Suppressor macrophage treated with lipopolysaccharide for 4 hours (primary cell): ENCODE results near the gene PKP2.
"Not testable (repeated sequence)": the region's sequence is repeated elsewhere in the genome, so short reads cannot be mapped to it uniquely, and the experiment has no call there.

Experiments used
- DNase-seq: peaks from one replicate; pipeline ENCODE4 v3.0.0-alpha.2; 2020

The PKP2 gene

DNA sequence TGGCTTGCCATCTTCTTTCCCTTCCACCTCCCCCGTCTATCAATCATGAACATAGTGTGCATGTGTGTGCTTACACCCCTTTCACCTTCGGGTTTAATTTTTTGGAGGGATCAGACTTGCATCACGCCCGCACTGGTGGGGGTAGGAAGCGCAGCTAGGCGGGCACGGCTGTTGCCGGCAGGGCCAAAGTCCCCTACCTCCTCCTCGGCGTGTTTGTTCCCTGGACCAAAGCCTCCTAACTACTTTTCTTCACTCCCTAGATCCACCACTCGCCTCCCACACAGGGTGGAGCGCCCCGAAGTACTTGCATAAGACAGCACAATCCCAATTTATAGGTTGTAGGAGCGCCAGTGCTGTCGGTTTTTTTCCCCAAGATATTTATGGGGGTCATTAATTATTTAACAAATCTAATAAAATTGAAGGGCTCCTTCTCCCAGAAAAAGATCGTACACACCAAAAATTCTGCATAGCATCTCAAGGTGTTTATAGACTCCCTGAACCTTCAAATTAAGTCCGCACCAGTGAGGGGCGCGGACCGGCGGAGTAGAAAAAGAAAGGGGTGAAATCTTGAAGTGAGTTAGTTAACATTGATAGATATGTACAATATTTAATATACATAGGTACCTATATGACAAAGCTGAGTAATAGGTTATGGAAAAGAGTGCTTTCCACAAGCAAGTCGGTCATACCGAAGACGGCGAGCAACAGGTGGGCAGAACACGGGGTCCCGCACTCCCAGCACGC lies 717 bp downstream of the PKP2 start:
- DNase-seq = no peak

GRCh38 chr12:32894566-32894965 lies 2.0 kb downstream of the PKP2 start:
- DNase-seq = no peak

- no peak for DNase-seq
Measured at GRCh38 chr12:32893458-32893857, 3.1 kb downstream of the PKP2 start.

GRCh38 chr12:32893043-32893442 lies 3.5 kb downstream of the PKP2 start:
- DNase-seq = no peak

DNA sequence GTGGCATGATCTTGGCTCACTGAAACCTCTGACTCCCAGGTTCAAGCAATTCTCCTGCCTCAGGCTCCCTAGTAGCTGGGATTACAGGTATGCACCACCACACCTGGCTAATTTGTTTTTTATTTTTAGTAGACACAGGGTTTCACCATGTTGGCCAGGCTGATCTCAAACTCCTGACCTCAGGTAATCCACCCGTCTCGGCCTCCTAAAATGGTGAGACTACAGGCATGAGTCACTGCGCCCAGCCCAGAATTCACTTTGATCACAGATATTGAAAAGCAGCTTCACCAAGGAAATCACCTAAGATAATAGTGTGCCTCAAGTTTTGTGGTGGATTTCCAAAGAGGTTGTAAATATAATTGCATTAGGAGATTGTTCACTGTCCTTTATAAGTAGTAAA lies 4.2 kb downstream of the PKP2 start:
- not testable (repeated sequence) for DNase-seq

DNA sequence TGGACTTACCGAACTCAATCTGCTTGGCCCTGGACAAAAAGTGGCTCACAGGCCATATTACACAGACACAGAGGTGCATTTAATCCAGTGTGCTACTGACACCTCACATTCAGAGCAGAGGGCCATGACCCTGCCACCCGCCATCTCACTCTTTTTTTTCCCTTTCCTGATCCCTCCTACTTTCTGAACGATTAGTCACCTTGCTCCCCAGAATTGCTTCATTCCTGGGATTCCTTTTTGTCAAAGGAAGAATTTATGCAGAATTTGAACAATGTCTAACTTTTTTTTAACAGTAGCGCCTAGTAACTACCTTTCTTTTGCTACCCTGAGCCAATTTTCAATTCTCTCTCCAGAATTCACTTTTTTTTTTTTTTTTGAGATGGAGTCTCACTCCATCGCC lies 4.6 kb downstream of the PKP2 start:
- no peak for DNase-seq

DNA sequence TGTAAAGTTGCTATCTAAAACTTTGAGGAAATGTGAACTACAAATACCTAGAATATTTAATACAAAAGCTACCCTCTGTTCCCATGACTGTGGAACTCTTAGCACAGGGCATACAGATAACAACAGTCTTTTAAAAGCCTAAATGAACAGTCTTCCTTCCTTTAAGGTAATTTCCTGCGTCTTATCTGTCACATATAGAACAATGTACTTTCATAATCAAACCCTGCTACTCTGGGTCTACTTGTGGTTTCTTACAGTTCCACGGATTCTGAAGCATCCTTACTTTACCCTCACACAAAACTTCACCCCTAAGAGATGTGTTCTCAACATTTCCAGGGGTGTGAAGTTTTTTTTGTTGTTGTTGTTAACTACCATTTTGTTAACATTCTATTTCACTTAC lies 5.1 kb downstream of the PKP2 start:
- DNase-seq = no peak

GRCh38 chr12:32889011-32889760 lies 7.4 kb downstream of the PKP2 start:
- no peak for DNase-seq

DNA sequence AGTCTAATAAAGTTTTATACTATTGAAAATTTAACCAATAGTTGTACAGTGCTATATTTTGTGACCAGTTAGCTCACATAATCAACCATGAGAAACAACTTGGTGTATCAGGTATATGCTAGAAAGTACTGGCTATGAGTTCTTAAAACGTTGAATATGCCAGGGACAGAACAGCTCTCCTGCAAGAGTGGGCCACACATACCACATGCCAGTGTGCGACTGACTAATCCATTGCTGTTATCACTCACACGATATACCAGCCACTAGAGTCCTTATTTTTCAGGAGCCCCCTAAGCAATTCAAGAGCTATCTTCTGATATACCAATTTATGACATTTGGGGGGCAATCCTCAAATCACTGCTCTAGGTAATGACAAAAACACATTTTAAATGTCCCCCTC lies 9.5 kb downstream of the PKP2 start:
- DNase-seq = no peak

DNA sequence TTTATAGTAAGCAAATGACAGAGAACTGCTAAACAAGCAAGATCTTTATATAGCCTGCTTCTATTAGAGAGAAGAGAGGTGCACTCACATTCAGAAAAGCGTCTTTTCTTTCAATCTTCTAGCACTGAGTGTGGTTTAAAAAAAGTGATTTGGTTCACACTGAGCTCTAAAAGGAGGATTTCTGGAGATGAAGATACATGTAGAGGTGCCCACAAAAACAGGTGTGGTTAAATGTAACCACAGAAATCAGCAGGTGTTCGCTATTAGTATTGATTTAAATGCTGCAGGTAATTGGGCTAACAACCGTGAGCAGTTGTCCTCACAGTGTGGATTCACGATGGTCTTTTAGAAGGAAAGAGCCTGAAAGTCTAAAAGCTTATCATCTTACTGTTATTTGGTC lies 10.7 kb downstream of the PKP2 start:
- no peak for DNase-seq

GRCh38 chr12:32884962-32885361 lies 11.6 kb downstream of the PKP2 start:
- no peak for DNase-seq

DNA sequence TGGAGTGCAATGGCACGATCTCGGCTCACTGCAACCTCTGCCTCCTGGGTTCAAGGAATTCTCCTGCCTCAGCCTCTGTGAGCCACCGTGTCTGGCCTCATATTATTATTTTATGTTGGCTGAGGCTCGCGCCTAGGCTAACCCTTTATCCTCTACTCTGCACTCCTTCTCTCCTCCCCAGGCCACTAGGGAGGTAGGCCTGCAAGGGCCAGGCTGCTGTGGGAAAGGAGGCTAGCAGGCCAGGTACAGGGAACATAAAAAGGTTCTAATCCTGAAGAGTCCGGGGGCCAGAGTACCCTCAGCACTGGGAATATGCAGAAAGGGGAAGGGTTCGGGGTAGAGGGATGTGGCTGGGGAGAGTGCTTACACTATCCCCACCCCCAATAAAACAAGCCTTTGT lies 14.9 kb downstream of the PKP2 start:
- DNase-seq = no peak

- DNase-seq = no peak
Measured at GRCh38 chr12:32881107-32881506, 15.5 kb downstream of the PKP2 start.

GRCh38 chr12:32879066-32879465 lies 17.5 kb downstream of the PKP2 start:
- DNase-seq = not testable (repeated sequence)

DNA sequence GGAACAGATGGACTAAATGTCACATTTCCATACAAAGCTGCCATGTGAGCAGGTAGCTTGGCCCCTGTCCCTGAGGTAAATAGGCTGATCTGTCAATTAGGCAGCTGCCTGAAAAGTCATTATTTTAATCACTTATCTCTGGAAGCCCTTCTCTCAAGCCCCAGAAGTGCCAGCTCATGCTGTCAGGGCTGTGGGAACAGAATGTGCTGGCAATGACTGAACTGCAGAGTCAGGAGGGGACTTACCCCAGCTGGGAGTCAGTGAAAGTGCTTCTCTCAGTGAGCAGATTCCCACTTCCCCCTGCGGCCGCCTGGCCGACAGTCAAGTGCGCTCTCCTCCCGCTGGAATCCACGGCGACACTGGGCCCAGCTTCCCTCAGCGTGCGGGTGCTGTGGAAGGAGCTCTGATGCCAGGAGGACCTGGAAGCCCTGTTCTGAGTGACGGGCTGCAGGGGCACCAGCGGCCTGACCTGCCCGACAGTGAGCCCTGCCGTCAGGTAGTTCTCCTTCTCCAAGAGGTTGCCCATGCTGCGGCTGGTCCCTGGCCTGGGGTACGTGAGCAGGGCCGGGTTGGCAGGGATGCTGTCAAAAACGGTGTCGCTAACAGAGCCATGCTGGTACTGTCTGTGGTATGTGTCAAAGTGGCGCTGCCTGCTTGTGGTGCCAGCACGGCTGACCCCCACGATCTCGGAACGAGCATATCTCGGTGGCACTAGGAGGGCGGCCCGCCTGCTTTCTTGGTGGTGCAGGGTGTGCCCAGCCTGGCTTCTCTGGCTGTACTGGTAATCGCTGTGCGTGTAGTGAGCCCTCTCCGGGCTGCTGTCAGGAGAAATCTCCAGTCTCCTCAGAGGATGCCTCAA lies 18.7 kb downstream of the PKP2 start:
- peak; percentile 65 for DNase-seq

DNA sequence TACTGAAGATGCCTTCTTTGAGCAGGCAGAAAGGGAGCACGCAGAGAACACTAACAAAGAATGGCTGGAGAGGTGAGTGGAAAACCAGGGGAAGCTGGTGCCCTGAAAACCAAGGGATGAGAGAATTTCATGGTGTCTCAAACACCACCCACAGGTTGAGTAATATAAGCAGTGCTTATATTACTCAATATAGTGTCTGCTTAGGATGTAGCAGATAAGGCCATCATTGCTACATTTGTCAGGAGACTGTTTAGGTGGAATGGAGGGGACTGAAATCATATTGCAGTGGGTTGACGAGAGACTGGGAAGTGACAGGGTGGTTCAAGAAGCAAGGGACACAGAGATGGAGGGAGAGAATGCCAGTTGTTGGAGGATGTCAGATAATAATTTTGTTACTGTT lies 20.6 kb downstream of the PKP2 start:
- DNase-seq = peak; percentile 18

DNA sequence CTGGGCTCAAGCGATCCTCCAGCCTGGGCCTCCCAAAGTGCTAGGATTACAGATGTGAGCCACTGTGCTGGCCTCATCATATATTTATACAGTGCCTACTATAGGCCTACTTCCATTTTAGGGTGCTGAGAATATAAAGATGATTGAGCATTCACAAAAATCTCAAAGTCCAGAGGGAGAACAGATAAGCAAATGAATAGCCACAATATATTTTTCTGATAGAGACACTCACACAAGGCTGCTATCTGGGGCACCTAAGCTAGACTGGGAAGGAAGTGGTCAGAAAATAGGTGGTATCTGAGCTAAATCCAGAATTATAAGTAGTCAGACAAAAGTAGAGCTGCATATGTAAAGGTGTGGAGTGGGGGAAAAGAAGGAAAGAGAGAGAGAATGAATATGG lies 21.6 kb downstream of the PKP2 start:
- no peak for DNase-seq

DNA sequence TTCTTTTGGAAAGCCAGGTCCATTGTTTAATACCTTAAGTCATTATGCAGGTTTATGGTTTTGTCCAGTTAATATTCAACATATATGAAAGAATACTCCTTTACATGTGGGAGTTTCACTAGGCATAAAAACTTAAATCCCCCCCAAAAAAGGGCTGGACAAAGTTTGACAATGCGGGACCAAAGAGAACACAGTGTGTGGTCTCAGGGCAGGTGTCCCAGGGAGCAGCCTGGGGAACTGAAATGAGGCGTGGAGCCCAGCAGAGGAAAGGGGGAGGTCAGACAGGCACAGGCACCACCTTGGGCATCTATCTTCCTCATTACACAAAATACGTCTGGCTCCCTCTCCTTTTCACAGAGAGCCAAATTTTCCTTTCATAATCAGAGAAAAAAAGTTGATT lies 22.5 kb downstream of the PKP2 start:
- no peak for DNase-seq

GRCh38 chr12:32872416-32872815 lies 24.2 kb downstream of the PKP2 start:
- not testable (repeated sequence) for DNase-seq

DNA sequence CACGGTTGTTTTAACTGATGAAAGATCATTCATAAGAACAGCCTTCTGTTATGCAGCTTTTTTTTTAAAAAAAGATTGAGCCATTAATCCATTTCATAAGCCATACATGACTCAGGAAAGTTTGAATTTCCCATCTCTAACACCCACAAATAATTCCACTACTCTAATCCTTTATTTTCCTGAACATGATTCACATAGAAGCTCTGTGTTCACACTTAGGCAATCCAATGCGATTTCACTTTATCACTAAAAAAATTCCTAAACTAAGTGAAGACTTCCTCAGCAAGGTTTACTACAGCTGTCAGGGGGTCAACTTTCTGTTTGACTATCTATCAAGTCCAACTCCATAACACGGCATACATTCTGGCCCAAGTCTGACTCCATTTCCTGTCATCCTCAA lies 25.9 kb downstream of the PKP2 start:
- DNase-seq = peak; percentile 19

DNA sequence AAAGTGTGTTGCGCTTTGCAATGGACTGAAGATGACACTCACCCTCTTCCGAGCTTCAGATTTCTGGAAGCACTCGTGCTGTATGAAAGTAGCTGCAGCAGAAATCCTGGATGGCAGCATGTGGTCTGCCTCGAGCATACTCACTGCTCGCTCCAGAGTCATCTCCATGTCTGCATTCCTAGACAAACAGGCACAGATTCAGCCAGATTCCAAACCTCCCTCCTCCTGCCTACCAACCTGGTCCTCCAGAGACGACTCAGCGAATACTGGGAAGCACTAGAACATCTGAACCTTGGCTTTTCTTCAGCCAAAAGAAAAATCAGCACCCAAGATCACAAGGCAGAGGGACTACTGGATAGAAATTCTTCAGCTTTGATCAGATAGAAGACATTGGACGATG lies 27.7 kb downstream of the PKP2 start:
- DNase-seq = no peak

- no peak for DNase-seq
Measured at GRCh38 chr12:32864731-32865130, 31.8 kb downstream of the PKP2 start.

DNA sequence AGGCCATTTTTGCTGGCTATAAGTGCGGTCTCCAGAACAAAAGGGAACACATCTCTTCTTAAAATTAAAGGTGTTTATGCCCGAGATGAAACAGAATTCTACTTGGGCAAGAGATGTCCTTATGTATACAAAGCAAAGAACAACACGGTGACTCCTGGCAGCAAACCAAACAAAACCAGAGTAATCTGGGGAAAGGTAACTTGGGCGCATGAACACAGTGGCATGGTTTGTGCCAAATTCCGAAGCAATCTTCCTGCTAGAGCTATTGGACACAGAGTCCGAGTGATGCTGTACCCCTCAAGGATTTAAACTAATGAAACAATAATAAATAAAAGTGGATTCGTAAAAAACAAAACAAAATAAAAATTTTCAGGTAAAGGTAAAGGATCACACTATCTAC lies 33.4 kb downstream of the PKP2 start:
- DNase-seq = no peak

GRCh38 chr12:32861658-32862057 lies 34.9 kb downstream of the PKP2 start:
- DNase-seq = not testable (repeated sequence)
